SU-DHL-6 (cell line): ENCODE data around the gene SORCS2.

Source experiments
- CTCF ChIP-seq: fragments of 200-600 bp; sonication (generic); IDR thresholded peaks from one replicate; pipeline ENCODE4 v1.5.1; 2017; ENCODE audit warnings: antibody characterized with exemption, mild to moderate bottlenecking, low read length, moderate library complexity; ENCODE audit not compliant: insufficient read depth, poor library complexity, severe bottlenecking
- EZH2phosphoT487 ChIP-seq: fragments of 200-600 bp; sonication (generic), shearing (Covaris generic); conservative IDR thresholded peaks from 2 replicates; pipeline ENCODE4 v1.6.1; 2018; ENCODE audit warnings: mild to moderate bottlenecking, antibody characterized with exemption, low read length, moderate library complexity, mixed read lengths

DNA sequence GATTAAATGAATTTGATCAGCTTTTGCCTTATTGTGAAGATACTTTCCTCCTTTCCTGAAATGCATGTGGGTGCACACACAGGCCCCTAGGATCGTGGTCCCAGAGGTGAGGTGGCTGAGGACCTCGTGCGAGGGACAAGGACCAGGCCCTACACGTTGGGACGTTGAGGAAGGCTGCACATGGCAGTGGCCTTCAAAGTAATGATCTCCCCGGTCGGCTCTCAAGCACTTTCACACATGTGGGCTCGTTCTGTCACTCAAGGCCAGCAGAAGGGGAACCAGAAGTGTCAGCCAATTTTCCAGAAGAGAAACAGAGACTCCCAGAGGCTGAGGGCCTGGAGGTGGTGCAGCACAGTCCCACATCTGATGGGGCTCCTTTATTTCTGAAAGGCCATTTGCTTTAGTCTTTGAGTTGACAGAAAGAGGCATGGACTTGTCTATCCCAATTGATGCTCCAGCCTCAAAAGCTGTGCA, 550.5 kb downstream of the SORCS2 start:
- no peak for TF ChIP-seq CTCF
- TF ChIP-seq EZH2phosphoT487 = no peak
